DND-41 (cell line): ENCODE data around the gene TFG.
A peak's percentile ranks its signal among the peaks of the same experiment; 100 is the strongest.

ENCODE experiments used
- CTCF ChIP-seq: IDR thresholded peaks from 2 replicates; pipeline ENCODE4 v1.5.1; 2012; ENCODE audit warnings: borderline replicate concordance, low read length, moderate library complexity, mild to moderate bottlenecking; ENCODE audit not compliant: poor library complexity, severe bottlenecking; ENCODE audit errors: extremely low read depth
- EZH2 ChIP-seq: IDR thresholded peaks from 3 replicates; pipeline ENCODE4 v1.6.1; 2012; ENCODE audit warnings: borderline replicate concordance, low read depth, mild to moderate bottlenecking, moderate library complexity, low read length, inconsistent platforms; ENCODE audit not compliant: severe bottlenecking

DNA sequence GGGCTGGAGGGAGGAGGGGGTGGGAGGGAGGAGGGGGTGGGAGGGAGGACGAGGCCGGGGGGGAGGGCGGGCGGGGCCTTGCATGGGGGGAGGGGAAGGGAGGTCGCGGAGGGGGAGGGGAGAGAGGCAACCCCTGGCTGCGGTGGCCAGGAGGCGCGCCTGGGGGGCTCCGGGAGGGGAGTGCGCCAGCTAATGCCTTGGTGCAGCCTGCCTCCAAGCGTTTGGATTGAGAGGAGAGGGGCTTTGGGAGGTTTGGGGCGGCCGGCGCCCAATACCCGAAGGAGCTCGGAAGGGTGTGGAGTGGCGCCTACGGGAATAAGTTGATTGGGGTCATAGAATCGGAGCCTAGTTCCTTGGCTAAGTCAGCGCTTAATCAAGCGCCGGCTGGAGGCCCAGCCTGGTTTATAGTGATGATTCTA, 557 bp downstream of the TFG start:
- TF ChIP-seq CTCF (peak; percentile 54), EZH2 (no peak)
